GM13977 (cell line): ENCODE data around the gene MGAT3.

Experiments
- DNase-seq: peaks from one replicate; pipeline ENCODE4 v3.0.0; 2012; ENCODE audit warnings: low spot score
- in situ Hi-C: fragments of 300-500 bp; cut with MboI; formaldehyde crosslinking; loops from one replicate; pipeline ENCODE4 v1.12.0; 2022; ENCODE audit warnings: low sequenced_read_pairs, low pct_unique_long_range_greater_than_20kb, mixed read lengths, inconsistent platforms; ENCODE audit not compliant: unreplicated experiment
- TF ChIP-seq, protein P1 (sequence below): IDR thresholded peaks from 2 replicates; pipeline ENCODE4 v1.5.1; 2012; ENCODE audit warnings: mild to moderate bottlenecking, control low read depth; ENCODE audit not compliant: insufficient read depth; ENCODE audit errors: extremely low read depth, missing control alignments

The MGAT3 gene

DNA sequence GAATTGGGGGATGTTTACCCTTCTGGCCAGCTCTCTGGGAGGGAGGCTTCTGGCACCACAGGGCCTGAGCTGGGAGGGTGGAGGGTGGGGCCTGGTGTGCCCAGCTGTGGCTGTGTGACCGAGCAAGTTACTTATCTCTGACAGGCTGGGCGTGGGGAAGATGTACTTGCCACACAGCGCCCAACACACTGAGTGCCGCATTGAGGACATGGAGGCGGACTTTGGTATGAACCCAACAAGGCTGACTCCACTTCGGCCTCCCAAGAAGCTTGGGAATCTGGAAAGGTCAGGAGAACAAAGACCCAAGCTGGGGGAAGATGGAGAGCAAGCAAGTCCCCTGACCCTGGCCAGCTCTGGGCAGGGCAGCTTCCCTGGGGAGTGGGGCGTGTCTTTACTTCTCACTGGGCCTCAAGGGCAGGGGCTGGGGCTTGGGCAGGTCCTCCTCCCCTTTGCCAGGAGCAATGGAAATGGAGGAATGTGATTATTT, 2.4 kb upstream of the MGAT3 start:
- DNase-seq, result no peak
- TF ChIP-seq, protein P1, sequence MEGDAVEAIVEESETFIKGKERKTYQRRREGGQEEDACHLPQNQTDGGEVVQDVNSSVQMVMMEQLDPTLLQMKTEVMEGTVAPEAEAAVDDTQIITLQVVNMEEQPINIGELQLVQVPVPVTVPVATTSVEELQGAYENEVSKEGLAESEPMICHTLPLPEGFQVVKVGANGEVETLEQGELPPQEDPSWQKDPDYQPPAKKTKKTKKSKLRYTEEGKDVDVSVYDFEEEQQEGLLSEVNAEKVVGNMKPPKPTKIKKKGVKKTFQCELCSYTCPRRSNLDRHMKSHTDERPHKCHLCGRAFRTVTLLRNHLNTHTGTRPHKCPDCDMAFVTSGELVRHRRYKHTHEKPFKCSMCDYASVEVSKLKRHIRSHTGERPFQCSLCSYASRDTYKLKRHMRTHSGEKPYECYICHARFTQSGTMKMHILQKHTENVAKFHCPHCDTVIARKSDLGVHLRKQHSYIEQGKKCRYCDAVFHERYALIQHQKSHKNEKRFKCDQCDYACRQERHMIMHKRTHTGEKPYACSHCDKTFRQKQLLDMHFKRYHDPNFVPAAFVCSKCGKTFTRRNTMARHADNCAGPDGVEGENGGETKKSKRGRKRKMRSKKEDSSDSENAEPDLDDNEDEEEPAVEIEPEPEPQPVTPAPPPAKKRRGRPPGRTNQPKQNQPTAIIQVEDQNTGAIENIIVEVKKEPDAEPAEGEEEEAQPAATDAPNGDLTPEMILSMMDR, result no peak
- in situ Hi-C loops, result no loop called here

DNA sequence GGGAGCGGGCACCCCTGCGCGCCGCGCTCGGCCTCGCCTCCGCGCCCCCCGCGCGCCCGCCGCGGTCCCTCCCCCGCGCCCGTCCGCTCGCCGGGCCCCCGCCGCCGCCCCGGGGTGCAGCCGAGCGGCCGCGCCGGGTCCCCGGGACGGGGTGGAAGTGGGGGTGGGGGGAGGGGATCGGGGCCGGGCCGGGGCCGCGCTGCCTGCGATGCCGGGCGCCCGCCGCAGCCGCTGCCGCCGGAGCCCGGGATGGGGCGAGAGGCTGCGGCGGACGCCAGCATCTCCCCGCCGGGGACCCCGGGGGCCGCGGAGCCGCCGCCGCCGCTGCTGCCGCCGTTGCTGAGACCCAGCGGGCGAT, 365 bp downstream of the MGAT3 start:
- in situ Hi-C loops, result no loop called here
- TF ChIP-seq, protein P1, result no peak
- DNase-seq, result peak; percentile 81

DNA sequence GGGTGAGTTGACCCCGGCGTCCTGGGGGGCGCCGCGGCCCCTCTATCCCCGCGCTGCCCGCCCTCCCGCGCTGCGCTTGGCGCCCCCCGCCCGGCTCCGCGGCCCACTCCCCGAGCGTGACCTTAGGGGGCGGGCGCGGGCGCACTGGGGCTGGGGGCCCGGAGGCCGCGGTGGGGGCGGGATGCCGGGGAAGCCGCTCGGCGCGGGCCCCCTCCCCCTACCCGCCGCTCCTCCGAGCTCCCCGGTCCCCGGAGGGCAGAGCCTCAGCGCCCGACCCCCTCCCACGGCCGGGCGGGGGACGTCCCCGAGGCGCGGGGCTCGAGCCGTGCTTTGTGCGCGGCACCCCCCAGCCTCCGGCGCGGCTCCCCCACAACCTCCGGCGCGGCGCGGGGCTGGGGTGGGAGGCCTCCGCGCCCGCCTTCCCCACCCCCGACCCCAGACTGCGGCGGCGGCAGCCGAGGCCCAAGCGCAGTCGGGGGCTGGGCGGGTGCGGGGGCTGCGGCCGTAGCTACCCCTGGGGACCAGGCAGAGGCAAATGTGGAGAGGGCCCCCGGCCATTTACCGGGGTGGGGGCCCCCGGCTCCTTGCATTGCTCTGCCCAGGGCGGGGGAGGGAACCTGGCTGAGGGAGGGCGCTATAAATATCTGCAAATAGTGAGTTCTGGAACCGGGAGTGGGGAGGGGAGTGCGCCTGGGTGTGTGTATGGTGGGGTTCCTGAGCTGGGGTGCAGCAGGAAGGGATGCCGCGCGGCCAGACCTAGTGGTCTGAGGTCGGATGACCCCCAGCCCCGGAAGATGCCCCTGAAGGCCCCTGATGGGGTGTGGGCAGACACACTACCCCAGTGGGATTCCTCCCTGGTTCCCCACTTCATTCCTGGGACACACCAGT, 988 bp downstream of the MGAT3 start:
- TF ChIP-seq, protein P1, result no peak
- peak; percentile 75 for DNase-seq
- in situ Hi-C loops, result no loop called here

DNA sequence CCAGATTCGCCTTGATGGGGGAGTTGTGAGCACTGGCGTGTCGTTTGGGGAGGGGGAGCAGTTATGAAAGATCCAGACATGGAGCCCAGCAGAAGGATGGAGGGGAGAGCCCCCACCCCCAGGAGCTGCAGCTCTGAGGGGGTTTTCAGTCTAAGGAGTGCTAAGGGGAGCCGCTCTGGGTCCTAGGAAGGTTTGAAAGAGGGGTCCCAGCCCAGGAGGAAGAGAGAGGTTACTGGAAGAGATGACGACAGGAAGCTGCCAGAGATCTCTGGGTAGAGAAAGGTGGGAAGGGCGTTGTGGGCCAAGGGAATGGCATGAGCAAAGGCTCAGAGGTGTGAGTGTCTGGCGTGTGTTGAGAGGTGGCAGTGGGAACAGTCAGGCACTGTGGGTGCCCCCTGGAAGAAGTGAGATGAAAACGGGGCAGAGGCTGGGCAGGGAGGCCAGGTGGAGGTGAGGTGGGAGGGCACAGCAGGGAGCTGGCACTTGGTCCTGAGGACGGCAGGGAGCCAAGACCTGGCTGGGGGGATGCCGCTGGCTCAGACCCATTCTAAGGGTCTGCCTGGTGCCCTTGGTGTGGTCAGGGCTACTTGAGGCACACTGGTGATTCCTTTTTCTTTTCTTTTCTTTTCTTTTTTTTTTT, 1.8 kb downstream of the MGAT3 start:
- TF ChIP-seq, protein P1, result no peak
- peak; percentile 62 for DNase-seq
- in situ Hi-C loops, result no loop called here

DNA sequence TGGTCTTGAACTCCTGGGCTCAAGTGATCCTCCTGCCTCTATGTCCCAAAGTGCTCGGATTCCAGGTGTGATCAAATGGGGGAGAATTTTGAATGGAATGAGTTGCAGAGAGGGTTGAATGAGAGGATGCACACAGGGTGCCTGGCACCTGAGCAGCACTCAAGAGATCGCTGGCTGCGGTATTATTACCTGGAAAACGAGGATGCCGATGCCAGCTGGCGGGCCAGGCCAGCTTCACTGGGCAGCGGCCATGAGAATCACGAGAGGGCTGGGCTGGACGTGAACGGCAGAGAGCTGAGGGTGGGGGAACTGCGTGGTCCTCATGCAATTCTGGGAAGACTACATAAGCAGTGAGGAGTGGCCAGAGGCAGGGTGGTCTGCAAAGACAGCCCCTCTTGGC, 2.9 kb downstream of the MGAT3 start:
- TF ChIP-seq, protein P1, result no peak
- in situ Hi-C loops, result no loop called here
- no peak for DNase-seq

DNA sequence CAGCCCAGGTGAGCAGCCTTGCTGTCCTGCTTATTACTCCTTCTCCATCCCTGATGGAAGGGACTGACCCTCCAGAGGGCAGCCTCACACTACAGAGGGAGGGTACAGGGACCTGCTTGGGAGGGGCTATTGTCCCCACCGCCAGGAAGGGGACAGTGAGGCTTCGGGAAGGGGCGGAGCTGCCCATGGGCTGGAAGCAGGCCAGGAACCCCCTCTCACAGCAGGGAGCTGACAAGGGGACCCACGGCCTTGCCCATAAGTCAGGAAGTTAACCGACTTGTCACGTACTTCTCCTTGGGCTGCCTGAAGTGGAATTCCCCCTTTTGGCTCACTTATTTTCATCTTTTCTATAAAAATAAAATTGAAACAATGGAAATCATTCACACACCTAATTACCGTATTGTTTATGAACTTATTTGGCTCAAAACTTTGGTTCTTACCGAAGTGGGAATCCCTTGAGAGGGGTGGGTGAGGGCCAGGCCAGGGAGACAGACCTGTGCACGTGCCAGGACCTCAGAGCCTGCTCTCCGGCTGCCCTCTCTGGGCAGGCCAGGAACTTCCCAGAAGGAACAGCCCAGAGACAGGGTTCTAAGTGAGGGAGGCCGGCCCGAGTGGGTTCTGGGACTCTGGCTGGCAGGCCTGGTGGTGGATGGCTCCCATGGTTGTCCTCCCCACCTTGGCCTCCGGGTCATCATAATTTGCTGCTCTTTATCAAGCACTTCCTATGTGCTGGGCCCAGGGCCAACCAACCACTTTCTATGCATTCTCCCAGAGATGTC, 5.8 kb downstream of the MGAT3 start:
- in situ Hi-C loops, result no loop called here
- TF ChIP-seq, protein P1, result no peak
- peak; percentile 57 for DNase-seq
